ENCODE measurements around the gene BICRA.

The BICRA gene

GRCh38 chr19:47646924-47647323 lies 38.0 kb downstream of the BICRA start:
- no peak for DNase-seq (ENCODE audit: extremely low read depth, low read depth)
- TF ChIP-seq CTCF (IDR thresholded peaks at IDR 0.05; ENCODE audit: low read depth, low read length), result no peak

- DNase-seq (ENCODE audit: extremely low read depth, low read depth), result no peak
- no peak for TF ChIP-seq CTCF (IDR thresholded peaks at IDR 0.05; ENCODE audit: low read depth, low read length)
Measured at GRCh38 chr19:47649588-47649987, 40.7 kb downstream of the BICRA start.

- no peak for DNase-seq (ENCODE audit: extremely low read depth, low read depth)
- no peak for TF ChIP-seq CTCF (IDR thresholded peaks at IDR 0.05; ENCODE audit: low read depth, low read length)
Measured at GRCh38 chr19:47650700-47651099, 41.8 kb downstream of the BICRA start.

GRCh38 chr19:47651132-47651531 lies 42.2 kb downstream of the BICRA start:
- no peak for DNase-seq (ENCODE audit: extremely low read depth, low read depth)
- no peak for TF ChIP-seq CTCF (IDR thresholded peaks at IDR 0.05; ENCODE audit: low read depth, low read length)

GRCh38 chr19:47651691-47652090 lies 42.8 kb downstream of the BICRA start:
- no peak for DNase-seq (ENCODE audit: extremely low read depth, low read depth)
- no peak for TF ChIP-seq CTCF (IDR thresholded peaks at IDR 0.05; ENCODE audit: low read depth, low read length)

DNA sequence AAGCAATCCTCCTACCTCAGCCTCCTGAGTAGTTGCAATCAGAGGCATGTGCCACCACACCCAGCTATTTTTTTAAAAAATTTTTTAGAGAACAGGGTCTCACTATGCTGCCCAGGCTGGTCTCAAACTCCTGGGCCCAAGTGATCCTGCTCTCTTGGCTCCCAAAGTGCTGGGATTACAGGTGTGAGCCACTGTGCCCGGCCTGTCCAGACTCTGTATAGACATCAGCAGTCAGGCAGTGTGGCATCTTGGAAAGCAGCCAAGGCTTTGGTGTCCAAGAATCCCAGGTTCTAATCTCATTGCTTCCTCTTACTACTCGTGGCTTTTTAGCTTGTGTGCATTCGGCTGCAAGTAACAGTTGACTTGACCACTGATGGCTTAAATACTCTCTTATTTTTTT lies 43.4 kb downstream of the BICRA start:
- DNase-seq (ENCODE audit: extremely low read depth, low read depth), result no peak
- no peak for TF ChIP-seq CTCF (IDR thresholded peaks at IDR 0.05; ENCODE audit: low read depth, low read length)

DNA sequence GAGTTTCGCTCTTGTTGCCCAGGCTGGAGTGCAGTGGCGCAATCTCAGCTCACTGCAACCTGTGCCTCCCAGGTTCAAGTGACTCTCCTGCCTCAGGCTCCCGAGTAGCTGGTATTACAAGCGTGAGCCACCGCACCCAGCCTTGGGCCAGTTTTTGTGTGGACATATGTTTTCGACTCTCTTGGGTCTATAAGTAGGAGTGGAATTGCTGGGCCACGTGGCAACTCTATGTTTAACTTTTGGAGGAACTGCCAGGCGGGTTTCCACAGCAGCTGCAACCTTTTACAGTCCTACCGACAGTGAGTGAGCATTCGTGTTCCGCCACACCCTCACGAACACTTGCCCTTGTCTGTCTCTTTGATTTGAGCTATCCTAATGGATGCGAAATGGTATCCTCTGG lies 44.9 kb downstream of the BICRA start:
- DNase-seq (ENCODE audit: extremely low read depth, low read depth), result no peak
- no peak for TF ChIP-seq CTCF (IDR thresholded peaks at IDR 0.05; ENCODE audit: low read depth, low read length)

Measured in AG09319 (cell line).